Measurements from ENCODE around the gene BNC2.

Gene BNC2

GRCh38 chr9:16623989-16624743, 246.3 kb downstream of the BNC2 start:
- DNase-seq = no peak

GRCh38 chr9:16622541-16622940, 247.9 kb downstream of the BNC2 start:
- DNase-seq = no peak

- DNase-seq = no peak
These were observed 250.5 kb downstream of the BNC2 start for GRCh38 chr9:16619914-16620520.

- no peak for DNase-seq
These were observed 251.1 kb downstream of the BNC2 start for GRCh38 chr9:16619402-16619801.

GRCh38 chr9:16618524-16618923, 251.9 kb downstream of the BNC2 start:
- DNase-seq = no peak

GRCh38 chr9:16616686-16617085, 253.8 kb downstream of the BNC2 start:
- DNase-seq = no peak

- no peak for DNase-seq
These were observed 255.0 kb downstream of the BNC2 start for GRCh38 chr9:16615451-16615850.

- DNase-seq = no peak
These were observed 256.9 kb downstream of the BNC2 start for GRCh38 chr9:16613605-16614004.

GRCh38 chr9:16613051-16613450, 257.4 kb downstream of the BNC2 start:
- DNase-seq = no peak

GRCh38 chr9:16612627-16613026, 257.8 kb downstream of the BNC2 start:
- DNase-seq = no peak

GRCh38 chr9:16611983-16612382, 258.5 kb downstream of the BNC2 start:
- no peak for DNase-seq

GRCh38 chr9:16611001-16611400, 259.5 kb downstream of the BNC2 start:
- DNase-seq = no peak

- DNase-seq = no peak
These were observed 259.9 kb downstream of the BNC2 start for GRCh38 chr9:16610538-16610937.

- DNase-seq = no peak
These were observed 261.6 kb downstream of the BNC2 start for GRCh38 chr9:16608906-16609305.

GRCh38 chr9:16602494-16602893, 268.0 kb downstream of the BNC2 start:
- DNase-seq = no peak

- no peak for DNase-seq
These were observed 268.5 kb downstream of the BNC2 start for GRCh38 chr9:16601991-16602390.

- no peak for DNase-seq
These were observed 272.2 kb downstream of the BNC2 start for GRCh38 chr9:16598316-16598715.

GRCh38 chr9:16597136-16597535, 273.3 kb downstream of the BNC2 start:
- DNase-seq = no peak

- no peak for DNase-seq
These were observed 275.2 kb downstream of the BNC2 start for GRCh38 chr9:16595227-16595626.

- no peak for DNase-seq
These were observed 275.7 kb downstream of the BNC2 start for GRCh38 chr9:16594787-16595186.

- DNase-seq = no peak
These were observed 276.7 kb downstream of the BNC2 start for GRCh38 chr9:16593746-16594145.

- no peak for DNase-seq
These were observed 279.4 kb downstream of the BNC2 start for GRCh38 chr9:16591092-16591491.

- DNase-seq = no peak
These were observed 284.9 kb downstream of the BNC2 start for GRCh38 chr9:16585591-16585990.

GRCh38 chr9:16579872-16580432, 290.5 kb downstream of the BNC2 start:
- no peak for DNase-seq

- DNase-seq = no peak
These were observed 294.6 kb downstream of the BNC2 start for GRCh38 chr9:16575986-16576245.

All from amniotic stem cell (primary cell).